GM19372 (cell line): Measurements from ENCODE around the gene ZNF735.
"Not testable (repeated sequence)": the region's sequence is repeated elsewhere in the genome, so short reads cannot be mapped to it uniquely, and the experiment has no call there.

Experiments
- ATAC-seq: cut with Tn5 transposase; IDR thresholded peaks from one replicate; pipeline ENCODE4 v1.9.1; 2021; ENCODE audit warnings: mild to moderate bottlenecking, low read depth, moderate library complexity; ENCODE audit not compliant: unreplicated experiment

Gene ZNF735

GRCh38 chr7:64206903-64207302, at the start of gene ZNF735:
Gene ZNF735, plus strand, starts transcription at chr7:64207203. Its CDS starts 0 bp downstream, at chr7:64207203.
- no peak for ATAC-seq

GRCh38 chr7:64170974-64171373, 36.0 kb upstream of the ZNF735 start:
- ATAC-seq = not testable (repeated sequence)

GRCh38 chr7:64174328-64174727, 32.7 kb upstream of the ZNF735 start:
- ATAC-seq = no peak

- no peak for ATAC-seq
Observed at GRCh38 chr7:64174941-64175340, 32.1 kb upstream of the ZNF735 start.

GRCh38 chr7:64180989-64181388, 26.0 kb upstream of the ZNF735 start:
- no peak for ATAC-seq

GRCh38 chr7:64181586-64181985, 25.4 kb upstream of the ZNF735 start:
- ATAC-seq = no peak

GRCh38 chr7:64182036-64182790, 24.8 kb upstream of the ZNF735 start:
- ATAC-seq = no peak

GRCh38 chr7:64183126-64183742, 23.8 kb upstream of the ZNF735 start:
- ATAC-seq = no peak

GRCh38 chr7:64183827-64184372, 23.1 kb upstream of the ZNF735 start:
- ATAC-seq = no peak

- ATAC-seq = no peak
Observed at GRCh38 chr7:64184376-64184775, 22.6 kb upstream of the ZNF735 start.

- ATAC-seq = no peak
Observed at GRCh38 chr7:64187408-64187807, 19.6 kb upstream of the ZNF735 start.

- ATAC-seq = no peak
Observed at GRCh38 chr7:64192148-64192704, 14.8 kb upstream of the ZNF735 start.

- no peak for ATAC-seq
Observed at GRCh38 chr7:64192775-64193174, 14.2 kb upstream of the ZNF735 start.

- ATAC-seq = not testable (repeated sequence)
Observed at GRCh38 chr7:64219710-64220298, 12.8 kb downstream of the ZNF735 start.

GRCh38 chr7:64223366-64223765, 16.4 kb downstream of the ZNF735 start:
- no peak for ATAC-seq

GRCh38 chr7:64228174-64228573, 21.2 kb downstream of the ZNF735 start, which contains the start of gene ZNF679:
Gene ZNF679, plus strand, starts transcription at chr7:64228474. Its CDS starts 20,644 bp downstream, at chr7:64249118.
- not testable (repeated sequence) for ATAC-seq

GRCh38 chr7:64266341-64266919, 59.4 kb downstream of the ZNF735 start:
- no peak for ATAC-seq
